Measurements from ENCODE around the gene ZNF664. TPM values are rescaled to one million over a fixed set of nuclear protein-coding genes. Genes with fewer than 3 reads are reported as not detected.

Gene ZNF664
- total and polyA plus RNA-seq, 10 of the 15 experiments (the other 5 are each of a cell fraction or from before 2014, with no cell fraction given): 1.8 to 65.6 (median 30.8) TPM

DNA sequence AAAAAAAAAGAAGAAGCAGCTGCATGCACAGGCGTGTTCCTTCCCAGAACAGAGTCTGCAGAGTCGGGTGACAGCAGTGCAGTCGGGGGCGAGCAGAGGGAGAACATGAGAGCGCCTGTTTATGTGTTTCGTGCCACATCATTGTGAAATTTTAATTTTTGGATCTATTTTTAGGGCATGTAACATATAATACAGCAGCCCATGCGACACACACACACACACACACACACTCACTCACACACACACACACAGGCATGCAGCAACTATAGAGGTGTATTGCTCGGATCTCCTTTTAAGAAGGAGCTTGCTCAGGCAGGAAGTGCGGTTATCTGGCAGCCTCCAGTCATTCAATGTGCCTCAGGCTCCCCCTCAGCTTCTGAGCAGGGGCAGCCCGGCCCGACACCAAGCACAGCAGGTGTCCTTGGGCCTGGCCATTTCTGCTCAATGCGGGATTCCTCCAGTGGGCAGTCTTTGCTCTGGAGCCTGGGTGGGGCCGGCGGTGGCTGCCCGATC is 71.8 kb downstream of the ZNF664 start:
- Histone ChIP-seq H3K4me3 (no peak overlapping the region), H3K4me2 (ENCODE audit: control insufficient read depth, insufficient read depth) (no peak overlapping the region), H3K9me3 (replicated peaks; ENCODE audit: control insufficient read depth, insufficient read depth, low read length) (peaks cover 12% of the 10 kb centered on the region), H3K27me3 (replicated peaks in 1 of 2; ENCODE audit: control insufficient read depth in 2 of 2, insufficient read depth in 2 of 2, low read length in 1 of 2) (no peaks in the 10 kb centered on the region), H4K20me1 (ENCODE audit: control insufficient read depth, insufficient read depth) (no peaks in the 10 kb centered on the region; the same call in 1 of the 2 replicates), H3K79me2 (ENCODE audit: control insufficient read depth, insufficient read depth, low read length) (no peaks in the 10 kb centered on the region), H3K4me1 (ENCODE audit: control insufficient read depth, insufficient read depth, low read length) (no peaks in the 10 kb centered on the region), H3K36me3 (ENCODE audit: control insufficient read depth in 2 of 2, insufficient read depth in 2 of 2, low read length in 1 of 2) (no peaks in the 10 kb centered on the region), H3K27ac (ENCODE audit: control insufficient read depth, insufficient read depth) (no peak overlapping the region), H3K9ac (ENCODE audit: control insufficient read depth, insufficient read depth, low read length) (no peak overlapping the region), H2AFZ (ENCODE audit: control insufficient read depth, low read depth, low read length) (no peak overlapping the region)
- POLR2A ChIA-PET: no interaction called here
- DNase-seq (ENCODE audit: low read depth, low spot score) (no peak), FAIRE-seq (no peak), ATAC-seq (no peak)
- intact Hi-C loops (cut with micrococcal nuclease; ENCODE audit: unreplicated experiment): no loop called here
- TF ChIP-seq, protein P1, sequence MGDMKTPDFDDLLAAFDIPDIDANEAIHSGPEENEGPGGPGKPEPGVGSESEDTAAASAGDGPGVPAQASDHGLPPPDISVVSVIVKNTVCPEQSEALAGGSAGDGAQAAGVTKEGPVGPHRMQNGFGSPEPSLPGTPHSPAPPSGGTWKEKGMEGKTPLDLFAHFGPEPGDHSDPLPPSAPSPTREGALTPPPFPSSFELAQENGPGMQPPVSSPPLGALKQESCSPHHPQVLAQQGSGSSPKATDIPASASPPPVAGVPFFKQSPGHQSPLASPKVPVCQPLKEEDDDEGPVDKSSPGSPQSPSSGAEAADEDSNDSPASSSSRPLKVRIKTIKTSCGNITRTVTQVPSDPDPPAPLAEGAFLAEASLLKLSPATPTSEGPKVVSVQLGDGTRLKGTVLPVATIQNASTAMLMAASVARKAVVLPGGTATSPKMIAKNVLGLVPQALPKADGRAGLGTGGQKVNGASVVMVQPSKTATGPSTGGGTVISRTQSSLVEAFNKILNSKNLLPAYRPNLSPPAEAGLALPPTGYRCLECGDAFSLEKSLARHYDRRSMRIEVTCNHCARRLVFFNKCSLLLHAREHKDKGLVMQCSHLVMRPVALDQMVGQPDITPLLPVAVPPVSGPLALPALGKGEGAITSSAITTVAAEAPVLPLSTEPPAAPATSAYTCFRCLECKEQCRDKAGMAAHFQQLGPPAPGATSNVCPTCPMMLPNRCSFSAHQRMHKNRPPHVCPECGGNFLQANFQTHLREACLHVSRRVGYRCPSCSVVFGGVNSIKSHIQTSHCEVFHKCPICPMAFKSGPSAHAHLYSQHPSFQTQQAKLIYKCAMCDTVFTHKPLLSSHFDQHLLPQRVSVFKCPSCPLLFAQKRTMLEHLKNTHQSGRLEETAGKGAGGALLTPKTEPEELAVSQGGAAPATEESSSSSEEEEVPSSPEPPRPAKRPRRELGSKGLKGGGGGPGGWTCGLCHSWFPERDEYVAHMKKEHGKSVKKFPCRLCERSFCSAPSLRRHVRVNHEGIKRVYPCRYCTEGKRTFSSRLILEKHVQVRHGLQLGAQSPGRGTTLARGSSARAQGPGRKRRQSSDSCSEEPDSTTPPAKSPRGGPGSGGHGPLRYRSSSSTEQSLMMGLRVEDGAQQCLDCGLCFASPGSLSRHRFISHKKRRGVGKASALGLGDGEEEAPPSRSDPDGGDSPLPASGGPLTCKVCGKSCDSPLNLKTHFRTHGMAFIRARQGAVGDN (IDR thresholded peaks at IDR 0.05): no peak
- TF ChIP-seq IRF4 (IDR thresholded peaks at IDR 0.05; ENCODE audit: low read depth, low read length): no peak
- TF ChIP-seq KAT2A (conservative IDR thresholded peaks at IDR 0.05; ENCODE audit: control insufficient read depth, low read depth, low read length): no peak
- TF ChIP-seq, protein P2, sequence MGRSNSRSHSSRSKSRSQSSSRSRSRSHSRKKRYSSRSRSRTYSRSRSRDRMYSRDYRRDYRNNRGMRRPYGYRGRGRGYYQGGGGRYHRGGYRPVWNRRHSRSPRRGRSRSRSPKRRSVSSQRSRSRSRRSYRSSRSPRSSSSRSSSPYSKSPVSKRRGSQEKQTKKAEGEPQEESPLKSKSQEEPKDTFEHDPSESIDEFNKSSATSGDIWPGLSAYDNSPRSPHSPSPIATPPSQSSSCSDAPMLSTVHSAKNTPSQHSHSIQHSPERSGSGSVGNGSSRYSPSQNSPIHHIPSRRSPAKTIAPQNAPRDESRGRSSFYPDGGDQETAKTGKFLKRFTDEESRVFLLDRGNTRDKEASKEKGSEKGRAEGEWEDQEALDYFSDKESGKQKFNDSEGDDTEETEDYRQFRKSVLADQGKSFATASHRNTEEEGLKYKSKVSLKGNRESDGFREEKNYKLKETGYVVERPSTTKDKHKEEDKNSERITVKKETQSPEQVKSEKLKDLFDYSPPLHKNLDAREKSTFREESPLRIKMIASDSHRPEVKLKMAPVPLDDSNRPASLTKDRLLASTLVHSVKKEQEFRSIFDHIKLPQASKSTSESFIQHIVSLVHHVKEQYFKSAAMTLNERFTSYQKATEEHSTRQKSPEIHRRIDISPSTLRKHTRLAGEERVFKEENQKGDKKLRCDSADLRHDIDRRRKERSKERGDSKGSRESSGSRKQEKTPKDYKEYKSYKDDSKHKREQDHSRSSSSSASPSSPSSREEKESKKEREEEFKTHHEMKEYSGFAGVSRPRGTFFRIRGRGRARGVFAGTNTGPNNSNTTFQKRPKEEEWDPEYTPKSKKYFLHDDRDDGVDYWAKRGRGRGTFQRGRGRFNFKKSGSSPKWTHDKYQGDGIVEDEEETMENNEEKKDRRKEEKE (IDR thresholded peaks at IDR 0.05): no peak
- WGBS (ENCODE audit: insufficient coverage, insufficient replicate concordance, low lambda C conversion rate, missing lambda C conversion rate): 47% methylated on average over 13 of the region's 15 CpGs
- in situ Hi-C loops (cut with MboI): loop anchor here (5.0 kb wide), 2 partner anchors 272 to 722 kb away; no protein-coding TSS in a partner anchor
- CTCF ChIA-PET: no interaction called here
- no TSS peak for BruUV-seq (replicated peaks)
- SMC1A ChIA-PET (ENCODE audit: uncharacterized antibody, unreplicated experiment): no interaction called here
- RAD21 ChIA-PET (ENCODE audit: unreplicated experiment): no interaction called here

All from GM12878 (cell line).